Right lobe of liver (tissue), 4 donors: ENCODE measurements around the gene PIGS.

Experiments
- CTCF ChIP-seq, 4 donors: fragments of 200-600 bp in 3 of 4; fragments of 450-650 bp in 1 of 4; IDR thresholded peaks; one replicate each; pipeline versions ENCODE4 v1.5.1 to v1.8.0; 2016 to 2022; ENCODE audit warnings: antibody characterized with exemption in 4 of 4, mild to moderate bottlenecking in 2 of 4
- POLR2A ChIP-seq: fragments of 450-650 bp; IDR thresholded peaks from one replicate; pipeline ENCODE4 v1.6.1; 2017; ENCODE audit warnings: antibody characterized with exemption, mild to moderate bottlenecking
- donor health status: DM: no; HTN: no; CAD: no.
- donor health status: DM: no; HTN: no; CAD: no.
- donor health status: DM: no; HTN: yes; CAD: no.

GRCh38 chr17:28573966-28574480 lies 2.7 kb upstream of the PIGS start:
- TF ChIP-seq CTCF (IDR thresholded peaks at IDR 0.05) = no peak
- no peak for TF ChIP-seq POLR2A
